HG03159 (cell line): ENCODE data around the gene UNC13A.

Experiments used
- ATAC-seq: cut with Tn5 transposase; IDR thresholded peaks from one replicate; pipeline ENCODE4 v1.9.1; 2021; ENCODE audit warnings: mild to moderate bottlenecking, moderate library complexity; ENCODE audit not compliant: unreplicated experiment

The UNC13A gene

GRCh38 chr19:17711851-17712250, 23.7 kb upstream of the UNC13A start:
- no peak for ATAC-seq

GRCh38 chr19:17706750-17707181, 18.6 kb upstream of the UNC13A start:
- ATAC-seq, result no peak

DNA sequence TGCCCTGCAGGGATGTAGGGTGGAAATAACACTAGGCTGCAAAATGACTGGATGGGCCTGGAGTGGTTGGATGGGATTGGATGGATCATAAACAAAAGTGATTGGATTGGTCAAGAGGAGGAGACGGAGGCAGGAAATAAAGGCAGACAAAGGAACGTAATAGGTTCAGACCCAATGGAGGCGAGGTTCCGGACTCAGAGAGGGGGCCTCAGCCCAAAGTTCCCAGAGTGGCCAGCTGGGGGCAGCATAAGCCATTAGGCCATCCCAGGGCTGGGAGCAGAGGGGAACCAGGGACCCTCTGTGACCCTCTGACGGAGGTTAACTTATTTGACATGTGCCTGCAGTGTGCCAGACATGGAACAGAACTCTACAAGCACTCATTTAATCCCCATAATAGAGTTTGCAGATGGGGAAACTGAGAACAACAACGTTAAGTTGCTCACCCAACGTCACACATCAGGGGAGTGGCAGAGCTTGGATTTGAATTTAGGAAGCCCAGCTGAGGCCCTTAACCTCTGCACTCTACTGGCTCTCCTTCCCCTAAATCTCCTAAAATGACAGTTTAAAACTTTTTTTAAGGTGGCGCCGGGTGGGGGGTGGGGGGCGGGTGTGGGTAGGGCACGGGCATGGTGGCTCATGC, 15.8 kb upstream of the UNC13A start:
- no peak for ATAC-seq

DNA sequence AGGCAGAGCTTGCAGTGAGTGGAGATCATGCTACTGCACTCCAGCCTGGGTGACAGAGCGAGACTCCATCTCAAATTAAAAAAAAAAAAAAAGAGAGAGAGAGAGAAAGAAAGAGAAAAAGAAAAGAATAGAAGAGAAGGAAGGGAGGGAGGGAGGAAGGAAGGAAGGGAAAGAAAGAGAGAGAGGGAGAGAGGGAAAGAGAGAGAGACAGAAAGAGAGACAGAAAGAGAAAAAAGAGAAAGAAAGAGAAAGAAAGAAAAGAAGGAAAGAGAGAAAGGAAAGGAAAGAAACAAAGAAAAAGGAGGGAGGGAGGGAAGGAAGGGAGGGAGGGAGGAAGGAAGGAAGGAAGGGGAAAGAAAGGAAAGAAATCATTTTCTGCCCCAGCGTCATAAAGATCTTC, 7.0 kb upstream of the UNC13A start:
- no peak for ATAC-seq

GRCh38 chr19:17692566-17692965, 4.4 kb upstream of the UNC13A start:
- no peak for ATAC-seq

DNA sequence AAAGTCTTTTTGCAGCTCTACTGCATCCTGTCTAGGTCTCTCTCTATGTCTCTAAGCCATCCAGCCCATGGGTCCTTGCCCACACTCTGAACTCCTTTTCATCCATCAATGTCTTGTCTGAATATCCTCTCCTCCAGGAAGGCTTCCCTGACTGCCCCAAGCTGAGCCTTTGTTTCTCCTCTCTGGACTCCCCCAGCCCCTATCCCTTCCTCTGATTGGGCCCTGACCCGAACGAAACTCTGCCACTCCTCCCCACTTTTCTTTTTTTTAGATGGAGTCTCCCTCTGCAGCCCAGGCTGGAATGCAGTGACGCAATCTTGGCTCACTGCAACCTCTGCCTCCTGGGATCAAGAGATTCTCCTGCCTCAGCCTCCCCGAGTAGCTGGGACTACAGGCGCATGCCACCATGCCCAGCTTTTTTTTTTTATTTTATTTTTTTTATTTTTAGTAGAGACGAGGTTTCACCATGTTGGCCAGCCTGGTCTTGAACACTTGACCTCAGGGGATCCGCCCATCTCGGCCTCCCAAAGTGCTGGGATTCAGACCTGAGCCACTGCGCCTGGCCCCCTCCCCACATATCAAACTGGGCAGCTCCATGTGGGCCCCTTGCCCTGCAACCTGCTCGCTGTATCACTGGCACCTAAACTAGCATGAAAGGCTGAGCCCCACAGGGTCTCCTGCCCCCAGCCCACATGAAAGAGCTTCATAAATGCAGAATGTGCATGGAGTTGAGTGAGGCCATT, 870 bp upstream of the UNC13A start:
- no peak for ATAC-seq

- no peak for ATAC-seq
Observed at GRCh38 chr19:17687141-17687856, 855 bp downstream of the UNC13A start.

GRCh38 chr19:17686592-17687024, 1.5 kb downstream of the UNC13A start:
- ATAC-seq, result no peak

- ATAC-seq, result no peak
Observed at GRCh38 chr19:17686023-17686521, 2.1 kb downstream of the UNC13A start.

GRCh38 chr19:17685451-17686022, 2.6 kb downstream of the UNC13A start:
- ATAC-seq, result no peak

GRCh38 chr19:17684256-17684655, 3.9 kb downstream of the UNC13A start:
- ATAC-seq, result no peak

GRCh38 chr19:17683078-17683477, 5.1 kb downstream of the UNC13A start:
- no peak for ATAC-seq

DNA sequence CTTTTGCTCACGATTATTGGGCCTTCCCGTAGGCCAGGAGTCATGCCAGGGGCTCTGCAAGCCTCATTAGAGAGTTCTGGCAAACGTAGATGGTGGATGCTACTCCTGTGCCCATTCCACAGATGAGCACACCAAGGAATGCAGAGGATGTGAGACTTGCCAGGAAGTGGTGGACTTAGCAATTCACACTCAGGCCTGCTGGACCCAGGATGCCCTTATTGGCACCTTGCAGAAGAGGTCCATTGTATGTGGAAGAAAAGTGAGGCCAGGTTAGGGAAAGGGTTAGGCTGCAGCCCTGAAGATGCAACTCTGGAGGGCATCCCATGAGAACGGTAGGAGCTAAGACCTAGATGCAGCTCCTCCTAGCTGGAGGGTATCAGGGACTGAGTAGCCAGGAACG, 5.9 kb downstream of the UNC13A start:
- ATAC-seq, result no peak

GRCh38 chr19:17681505-17682125, 6.5 kb downstream of the UNC13A start:
- no peak for ATAC-seq

DNA sequence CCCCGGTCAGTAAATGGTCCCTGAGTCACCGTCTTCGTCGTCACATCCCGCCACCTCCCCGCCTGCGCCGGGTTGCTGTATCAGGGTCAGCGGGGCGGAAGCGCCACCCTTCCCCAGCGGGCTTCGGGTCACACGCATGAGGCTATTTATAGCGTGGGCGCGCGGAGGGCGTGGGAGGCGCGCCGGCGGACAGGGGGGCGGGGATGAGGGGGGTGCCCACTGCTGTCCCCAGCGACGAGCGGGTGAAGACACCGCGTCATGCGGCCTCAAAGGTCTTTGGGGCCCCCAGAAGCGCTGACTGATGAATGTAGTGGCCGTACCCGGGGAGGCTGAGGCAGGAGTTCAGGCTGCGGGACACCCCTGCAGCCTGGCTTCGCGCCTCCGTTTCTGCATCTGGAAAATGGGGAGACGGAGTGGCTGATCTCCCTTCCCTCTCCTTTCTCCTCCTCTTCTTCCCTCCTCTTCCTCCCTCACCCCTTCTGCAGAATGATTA, 7.9 kb downstream of the UNC13A start:
- ATAC-seq, result no peak

- no peak for ATAC-seq
Observed at GRCh38 chr19:17679526-17680229, 8.5 kb downstream of the UNC13A start.

DNA sequence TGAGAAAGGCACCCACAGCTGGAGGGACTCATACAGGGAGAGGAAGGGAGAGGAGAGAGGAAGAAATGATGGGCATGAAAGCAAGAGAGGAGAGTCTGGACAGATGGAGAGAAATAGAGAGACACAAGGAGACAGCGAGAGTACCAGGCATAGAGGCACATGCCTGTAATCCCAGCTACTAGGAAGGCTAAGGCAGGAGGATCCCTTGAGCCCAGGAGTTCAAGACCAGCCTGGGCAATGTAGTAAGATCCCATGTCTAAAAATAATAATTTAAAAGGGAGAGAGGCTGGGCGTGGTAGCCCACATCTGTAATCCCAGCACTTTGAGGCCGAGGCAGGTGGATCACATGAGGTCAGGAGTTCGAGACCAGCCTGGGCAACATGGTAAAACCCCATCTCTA, 9.3 kb downstream of the UNC13A start:
- ATAC-seq, result no peak

- no peak for ATAC-seq
Observed at GRCh38 chr19:17677002-17677401, 11.2 kb downstream of the UNC13A start.

GRCh38 chr19:17676295-17676694, 11.9 kb downstream of the UNC13A start:
- ATAC-seq, result no peak
